Muscle of leg (tissue), 11 donors: ENCODE measurements around the gene ICE1. TPM values are rescaled to one million over a fixed set of nuclear protein-coding genes. Genes with fewer than 3 reads are reported as not detected.
A peak's percentile ranks its signal among the peaks of the same experiment; 100 is the strongest.

Experiments used
- DNase-seq: peaks from one replicate; pipeline ENCODE4 v3.0.0; 2013
- H3K27ac ChIP-seq: one replicate; pipeline ENCODE4 v1.5.1; 2013; ENCODE audit warnings: mild to moderate bottlenecking, low read length, control low read depth
- H3K27me3 ChIP-seq: one replicate; pipeline ENCODE4 v1.6.1; 2013; ENCODE audit warnings: low read length; ENCODE audit not compliant: control insufficient read depth, insufficient read depth
- H3K36me3 ChIP-seq: one replicate; pipeline ENCODE4 v1.6.1; 2013; ENCODE audit warnings: low read length; ENCODE audit not compliant: control insufficient read depth, insufficient read depth
- H3K4me1 ChIP-seq: one replicate; pipeline ENCODE4 v1.6.1; 2013; ENCODE audit warnings: low read length; ENCODE audit not compliant: control insufficient read depth, insufficient read depth
- H3K4me3 ChIP-seq: one replicate; pipeline ENCODE4 v1.5.1; 2013; ENCODE audit warnings: low read length, control low read depth
- H3K9me3 ChIP-seq: replicated peaks from 2 replicates; pipeline ENCODE4 v1.6.1; 2013; ENCODE audit warnings: low read depth, low read length; ENCODE audit not compliant: control insufficient read depth
- WGBS: methylation state at CpG from one replicate; pipeline ENCODE4 v1.1.5; 2013; ENCODE audit warnings: missing lambda C conversion rate; ENCODE audit not compliant: insufficient coverage; 5-methylcytosine and 5-hydroxymethylcytosine counted together
- polyA plus RNA-seq, 8 donors: library from polyadenylated mRNA; unstranded; fragments of 120-200 nt; gene quantifications; one replicate each; pipeline versions ENCODE4 v1.2.1 to v1.2.3, GENCODE V29; 2013; ENCODE audit warnings: inconsistent platforms in 1 of 8, low replicate concordance in 1 of 8; ENCODE audit not compliant: insufficient read length in 8 of 8, insufficient read depth in 1 of 8
- total RNA-seq: library from RNA; stranded (reverse); fragments of 120-200 nt; gene quantifications from one replicate; pipeline ENCODE4 v1.2.4, GENCODE V29; 2013

The ICE1 gene
- total and polyA plus RNA-seq, 9 donors: 14.9 to 29.6 (median 26.5) TPM

DNA sequence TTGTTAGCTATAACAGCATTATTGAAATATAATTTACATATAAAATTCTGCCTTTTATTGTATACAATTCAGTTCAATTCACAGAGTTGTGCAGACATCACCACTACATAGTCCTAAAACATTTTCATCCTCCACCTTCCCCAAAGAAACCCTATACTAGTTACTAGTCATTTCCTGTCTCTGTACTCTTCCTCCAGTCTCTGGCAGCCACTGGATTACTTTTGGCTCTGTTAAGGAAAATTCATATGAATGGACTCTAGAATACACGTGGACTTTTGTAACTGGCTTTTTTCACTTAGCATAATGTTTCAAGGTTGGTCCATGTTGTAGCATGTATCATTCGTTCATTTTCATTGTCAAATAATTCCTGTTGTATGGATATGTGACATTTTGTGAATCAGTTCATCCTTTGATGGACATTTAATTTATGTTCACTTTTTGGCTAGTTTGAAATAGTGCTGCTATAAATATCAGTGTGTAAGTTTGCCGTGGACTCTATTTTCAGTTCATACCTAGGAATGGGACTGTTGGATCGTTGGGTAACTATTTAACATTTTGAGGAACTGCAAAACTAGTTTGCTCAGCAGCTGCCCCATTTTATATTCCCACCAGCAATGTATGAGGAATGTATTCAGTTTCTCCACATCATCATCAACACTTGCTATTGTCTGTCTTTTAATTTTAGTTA, 9.7 kb downstream of the ICE1 start:
- H3K27ac ChIP-seq: no peak overlapping the region
- no CpG with 5 or more reads among the region's 4 CpGs for WGBS
- DNase-seq: peak; percentile 50
- no peaks in the 10 kb centered on the region for H3K9me3 ChIP-seq
- no peaks in the 10 kb centered on the region for H3K27me3 ChIP-seq
- H3K36me3 ChIP-seq: peaks cover 2% of the 10 kb centered on the region
- H3K4me1 ChIP-seq: no peaks in the 10 kb centered on the region
- H3K4me3 ChIP-seq: no peak overlapping the region

DNA sequence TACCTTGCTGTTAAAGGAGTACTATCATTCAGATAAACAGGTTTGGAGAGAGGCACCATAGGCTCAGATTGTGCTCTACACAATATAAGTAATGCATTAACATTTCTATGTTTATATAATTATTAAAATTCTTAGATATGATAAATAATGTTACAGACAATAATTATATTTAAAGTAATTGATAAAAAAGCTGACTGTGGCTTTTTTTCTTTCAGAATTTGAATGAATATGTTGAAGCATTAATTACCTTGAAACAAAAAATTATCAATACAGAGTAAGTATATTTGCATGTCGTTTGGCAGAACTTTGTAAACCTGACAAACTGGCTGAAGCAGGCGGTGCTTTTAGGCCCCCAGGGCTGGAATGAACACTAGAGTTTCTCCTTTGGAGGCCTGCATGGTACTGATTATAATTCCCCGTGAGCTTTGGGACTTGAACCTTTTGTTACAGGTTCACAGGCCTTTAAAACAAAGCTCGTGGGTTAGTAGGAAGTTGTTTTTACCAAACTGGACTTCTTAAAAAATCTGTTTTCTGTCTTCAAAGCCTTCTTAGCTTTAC, 13.8 kb downstream of the ICE1 start:
- H3K9me3 ChIP-seq: no peaks in the 10 kb centered on the region
- no peaks in the 10 kb centered on the region for H3K4me1 ChIP-seq
- H3K4me3 ChIP-seq: no peak overlapping the region
- peaks cover 3% of the 10 kb centered on the region for H3K36me3 ChIP-seq
- no peaks in the 10 kb centered on the region for H3K27me3 ChIP-seq
- DNase-seq: no peak
- 57% methylated on average over 1 of the region's 4 CpGs for WGBS
- no peak overlapping the region for H3K27ac ChIP-seq

- no peak for DNase-seq
- H3K36me3 ChIP-seq: peaks cover 3% of the 10 kb centered on the region
These were observed 15.0 kb downstream of the ICE1 start for GRCh38 chr5:5437227-5438172.

GRCh38 chr5:5451863-5452262, 29.4 kb downstream of the ICE1 start:
- H3K27ac ChIP-seq: no peak overlapping the region
- no peaks in the 10 kb centered on the region for H3K9me3 ChIP-seq
- no CpG with 5 or more reads among the region's 1 CpG for WGBS
- no peaks in the 10 kb centered on the region for H3K4me1 ChIP-seq
- peaks cover 30% of the 10 kb centered on the region for H3K36me3 ChIP-seq
- no peak overlapping the region for H3K4me3 ChIP-seq
- no peak for DNase-seq
- no peaks in the 10 kb centered on the region for H3K27me3 ChIP-seq

More at GRCh38 chr5:5437227-5438172, 15.0 kb downstream of the ICE1 start:
- Histone ChIP-seq H3K27ac (no peak overlapping the region), H3K4me3 (no peak overlapping the region), H3K9me3 (no peaks in the 10 kb centered on the region), H3K4me1 (no peaks in the 10 kb centered on the region), H3K27me3 (no peaks in the 10 kb centered on the region)
- WGBS: no CpG with 5 or more reads among the region's 11 CpGs

DNA sequence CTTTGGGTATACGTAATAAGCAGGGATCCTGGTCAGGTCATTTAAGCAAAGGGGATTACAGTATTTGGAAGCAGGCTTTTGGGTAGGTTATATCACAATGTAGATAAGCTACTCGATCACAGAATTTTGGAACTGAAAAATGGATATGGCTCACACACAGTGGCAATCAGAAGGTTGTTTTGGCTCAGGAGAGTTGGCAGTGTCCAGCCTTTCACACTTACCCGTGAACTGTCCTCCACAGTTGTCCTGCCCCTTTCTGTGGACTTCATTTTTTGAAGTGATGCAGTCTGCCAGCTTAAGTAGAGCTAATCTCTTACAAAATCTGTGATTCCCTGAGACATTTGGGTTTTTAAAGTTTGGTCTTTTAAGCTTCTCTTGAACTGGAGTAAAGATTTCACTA, 30.7 kb downstream of the ICE1 start:
- Histone ChIP-seq H3K36me3 (peaks cover 35% of the 10 kb centered on the region), H3K27me3 (no peaks in the 10 kb centered on the region)
- no peak for DNase-seq

GRCh38 chr5:5454391-5454790, 31.9 kb downstream of the ICE1 start:
- WGBS: 100% methylated on average over 2 of the region's 5 CpGs
- H3K4me1 ChIP-seq: no peaks in the 10 kb centered on the region
- H3K9me3 ChIP-seq: no peaks in the 10 kb centered on the region
- DNase-seq: no peak
- no peak overlapping the region for H3K27ac ChIP-seq
- H3K27me3 ChIP-seq: no peaks in the 10 kb centered on the region
- peaks cover 37% of the 10 kb centered on the region for H3K36me3 ChIP-seq
- no peak overlapping the region for H3K4me3 ChIP-seq

More for the DNA sequence above, 30.7 kb downstream of the ICE1 start:
- WGBS: no CpG with 5 or more reads among the region's 3 CpGs
- no peak overlapping the region for H3K4me3 ChIP-seq
- H3K4me1 ChIP-seq: no peaks in the 10 kb centered on the region
- no peaks in the 10 kb centered on the region for H3K9me3 ChIP-seq
- H3K27ac ChIP-seq: no peak overlapping the region

DNA sequence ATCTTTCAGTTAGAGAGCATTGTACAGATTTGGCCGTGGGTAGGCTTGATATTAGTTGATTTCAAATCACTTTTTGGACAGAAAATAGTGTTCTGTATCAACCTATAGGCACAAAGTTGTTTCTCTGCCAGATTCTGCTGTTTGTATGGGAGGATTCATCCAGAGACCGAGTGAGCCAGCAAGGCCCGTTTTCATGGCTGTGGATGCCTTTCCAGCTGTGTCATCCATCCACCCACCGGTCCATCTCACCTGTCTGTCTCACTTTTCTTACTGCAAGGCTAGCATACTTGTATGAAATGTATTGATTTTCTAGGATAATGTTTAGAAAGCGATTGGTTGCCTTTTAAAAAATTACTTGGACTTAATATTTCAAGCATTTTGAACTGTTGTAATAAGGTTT, 34.4 kb downstream of the ICE1 start:
- DNase-seq: no peak
- 80% methylated on average over 2 of the region's 5 CpGs for WGBS
- peaks cover 50% of the 10 kb centered on the region for H3K36me3 ChIP-seq
- H3K4me3 ChIP-seq: no peak overlapping the region
- H3K27me3 ChIP-seq: no peaks in the 10 kb centered on the region
- no peaks in the 10 kb centered on the region for H3K4me1 ChIP-seq
- no peak overlapping the region for H3K27ac ChIP-seq
- no peaks in the 10 kb centered on the region for H3K9me3 ChIP-seq

GRCh38 chr5:5460311-5460710, 37.8 kb downstream of the ICE1 start:
- WGBS: no CpG with 5 or more reads among the region's 4 CpGs
- Histone ChIP-seq H3K27ac (no peak overlapping the region), H3K4me3 (no peak overlapping the region), H3K4me1 (no peaks in the 10 kb centered on the region), H3K27me3 (no peaks in the 10 kb centered on the region), H3K9me3 (no peaks in the 10 kb centered on the region), H3K36me3 (peaks cover 64% of the 10 kb centered on the region)
- DNase-seq: no peak

GRCh38 chr5:5461012-5461411, 38.5 kb downstream of the ICE1 start:
- no peaks in the 10 kb centered on the region for H3K27me3 ChIP-seq
- DNase-seq: no peak
- no peak overlapping the region for H3K27ac ChIP-seq
- H3K4me1 ChIP-seq: no peaks in the 10 kb centered on the region
- peaks cover 61% of the 10 kb centered on the region for H3K36me3 ChIP-seq
- no peaks in the 10 kb centered on the region for H3K9me3 ChIP-seq
- no peak overlapping the region for H3K4me3 ChIP-seq
- no CpG with 5 or more reads among the region's 4 CpGs for WGBS

DNA sequence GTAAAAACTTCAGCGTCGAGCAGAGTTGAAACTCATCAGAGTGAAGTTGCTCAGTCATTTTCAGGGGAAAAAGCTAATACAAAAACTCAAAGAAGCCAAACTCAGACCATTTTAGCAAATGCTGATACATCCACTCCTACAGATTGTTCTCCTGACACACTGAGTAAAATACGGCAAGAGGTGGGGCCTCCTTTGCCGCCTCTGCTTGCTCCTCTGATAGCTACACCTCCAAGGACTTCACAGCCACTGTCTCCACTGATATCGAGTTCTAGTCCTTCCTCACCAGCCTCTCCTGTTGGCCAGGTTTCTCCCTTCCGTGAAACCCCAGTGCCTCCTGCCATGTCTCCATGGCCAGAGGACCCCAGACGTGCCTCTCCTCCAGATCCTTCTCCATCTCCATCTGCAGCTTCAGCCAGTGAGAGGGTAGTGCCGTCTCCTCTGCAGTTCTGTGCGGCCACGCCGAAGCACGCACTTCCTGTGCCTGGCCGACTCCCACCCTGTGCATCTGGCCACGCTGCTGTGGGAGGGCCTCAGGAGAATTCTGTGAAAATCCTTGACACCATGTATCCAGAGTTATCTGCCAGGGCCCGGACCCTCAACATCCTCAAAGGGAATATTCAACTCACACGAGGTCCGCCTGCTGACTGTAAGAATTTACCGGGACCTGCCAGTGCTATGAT, 41.7 kb downstream of the ICE1 start:
- no peaks in the 10 kb centered on the region for H3K27me3 ChIP-seq
- H3K27ac ChIP-seq: no peak overlapping the region
- H3K9me3 ChIP-seq: no peaks in the 10 kb centered on the region
- H3K36me3 ChIP-seq: peaks cover 54% of the 10 kb centered on the region
- no peak overlapping the region for H3K4me3 ChIP-seq
- WGBS: 80% methylated on average over 14 of the region's 18 CpGs
- H3K4me1 ChIP-seq: no peaks in the 10 kb centered on the region
- no peak for DNase-seq
